ENCODE results near the gene RIPK4. TPM values are rescaled to one million over a fixed set of nuclear protein-coding genes. Genes with fewer than 3 reads are reported as not detected.
A peak's percentile ranks its signal among the peaks of the same experiment; 100 is the strongest.

Gene RIPK4
- total and polyA plus RNA-seq, 4 donors = 4.7 to 22.6 (median 8.5) TPM

- WGBS = 85% methylated on average over 13 of the region's 13 CpGs
- Histone ChIP-seq H3K36me3 (ENCODE audit: control insufficient read depth in 4 of 4, insufficient read depth in 3 of 4, low read depth in 1 of 4, low read length in 3 of 4) (peaks cover 5 to 49% (median 26%) of the 10 kb centered on the region in 4 donors), H3K27me3 (ENCODE audit: control insufficient read depth in 4 of 4, insufficient read depth in 4 of 4, low read length in 3 of 4) (no peaks in the 10 kb centered on the region), H3K4me1 (ENCODE audit: control insufficient read depth in 4 of 4, insufficient read depth in 4 of 4, low read length in 3 of 4) (peaks cover 5 to 29% (median 25%) of the 10 kb centered on the region in 4 donors), H3K27ac (ENCODE audit: low read depth in 1 of 2, low read length in 2 of 2) (no peak overlapping the region), H3K9me3 (ENCODE audit: control insufficient read depth in 4 of 4, low read length in 3 of 4) (no peaks in the 10 kb centered on the region), H3K9ac (ENCODE audit: low read depth in 1 of 2, low read length in 2 of 2) (no peak overlapping the region), H3K4me3 (ENCODE audit: low read depth in 1 of 3, low read length in 3 of 3) (no peak overlapping the region)
- DNase-seq (ENCODE audit: low spot score) = no peak
- no peak for TF ChIP-seq YY1 (IDR thresholded peaks at IDR 0.05)
- TF ChIP-seq TAF1 (conservative IDR thresholded peaks at IDR 0.05) = no peak
- no peak for TF ChIP-seq ATF3 (IDR thresholded peaks at IDR 0.05)
- TF ChIP-seq, protein P1, sequence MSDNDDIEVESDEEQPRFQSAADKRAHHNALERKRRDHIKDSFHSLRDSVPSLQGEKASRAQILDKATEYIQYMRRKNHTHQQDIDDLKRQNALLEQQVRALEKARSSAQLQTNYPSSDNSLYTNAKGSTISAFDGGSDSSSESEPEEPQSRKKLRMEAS (IDR thresholded peaks at IDR 0.05) = no peak
- no peak for TF ChIP-seq FOXA1 (IDR thresholded peaks at IDR 0.05)
- TF ChIP-seq GABPA (IDR thresholded peaks at IDR 0.05 in 1 of 2, conservative IDR thresholded peaks at IDR 0.05 in 1 of 2) = no peak
- no peak for TF ChIP-seq REST (IDR thresholded peaks at IDR 0.05)
- TF ChIP-seq CTCF (IDR thresholded peaks at IDR 0.05; ENCODE audit: low read depth, low read length, missing input control) = no peak
- TF ChIP-seq RAD21 (IDR thresholded peaks at IDR 0.05) = no peak
- TF ChIP-seq SP1 (IDR thresholded peaks at IDR 0.05) = no peak
- TF ChIP-seq EGR1 (IDR thresholded peaks at IDR 0.05; ENCODE audit: low read depth in 2 of 2) = no peak
- TF ChIP-seq JUND (IDR thresholded peaks at IDR 0.05) = no peak
- TF ChIP-seq, protein P2, sequence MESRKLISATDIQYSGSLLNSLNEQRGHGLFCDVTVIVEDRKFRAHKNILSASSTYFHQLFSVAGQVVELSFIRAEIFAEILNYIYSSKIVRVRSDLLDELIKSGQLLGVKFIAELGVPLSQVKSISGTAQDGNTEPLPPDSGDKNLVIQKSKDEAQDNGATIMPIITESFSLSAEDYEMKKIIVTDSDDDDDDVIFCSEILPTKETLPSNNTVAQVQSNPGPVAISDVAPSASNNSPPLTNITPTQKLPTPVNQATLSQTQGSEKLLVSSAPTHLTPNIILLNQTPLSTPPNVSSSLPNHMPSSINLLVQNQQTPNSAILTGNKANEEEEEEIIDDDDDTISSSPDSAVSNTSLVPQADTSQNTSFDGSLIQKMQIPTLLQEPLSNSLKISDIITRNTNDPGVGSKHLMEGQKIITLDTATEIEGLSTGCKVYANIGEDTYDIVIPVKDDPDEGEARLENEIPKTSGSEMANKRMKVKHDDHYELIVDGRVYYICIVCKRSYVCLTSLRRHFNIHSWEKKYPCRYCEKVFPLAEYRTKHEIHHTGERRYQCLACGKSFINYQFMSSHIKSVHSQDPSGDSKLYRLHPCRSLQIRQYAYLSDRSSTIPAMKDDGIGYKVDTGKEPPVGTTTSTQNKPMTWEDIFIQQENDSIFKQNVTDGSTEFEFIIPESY (IDR thresholded peaks at IDR 0.05) = no peak
Measured at GRCh38 chr21:41752231-41752681, 14.6 kb downstream of the RIPK4 start.

- H3K9me3 ChIP-seq (ENCODE audit: control insufficient read depth in 4 of 4, low read length in 3 of 4) = no peaks in the 10 kb centered on the region
- H3K4me1 ChIP-seq (ENCODE audit: control insufficient read depth in 4 of 4, insufficient read depth in 4 of 4, low read length in 3 of 4) = peaks cover 5 to 29% (median 25%) of the 10 kb centered on the region in 4 donors
- peaks cover 5 to 54% (median 29%) of the 10 kb centered on the region in 4 donors for H3K36me3 ChIP-seq (ENCODE audit: control insufficient read depth in 4 of 4, insufficient read depth in 3 of 4, low read depth in 1 of 4, low read length in 3 of 4)
- H3K27ac ChIP-seq (ENCODE audit: low read depth in 1 of 2, low read length in 2 of 2) = peak overlapping the region; percentile 2 to 30
- H3K9ac ChIP-seq (ENCODE audit: low read depth in 1 of 2, low read length in 2 of 2) = no peak overlapping the region
- no peak overlapping the region for H3K4me3 ChIP-seq (ENCODE audit: low read depth in 1 of 3, low read length in 3 of 3)
- 55% methylated on average over 12 of the region's 12 CpGs for WGBS
- DNase-seq (ENCODE audit: low spot score) = no peak
- no peaks in the 10 kb centered on the region for H3K27me3 ChIP-seq (ENCODE audit: control insufficient read depth in 4 of 4, insufficient read depth in 4 of 4, low read length in 3 of 4)
- no peak for TF ChIP-seq TAF1 (conservative IDR thresholded peaks at IDR 0.05)
- TF ChIP-seq HNF4G (IDR thresholded peaks at IDR 0.05) = no peak
- no peak for TF ChIP-seq ATF3 (IDR thresholded peaks at IDR 0.05)
- no peak for TF ChIP-seq REST (IDR thresholded peaks at IDR 0.05)
- no peak for TF ChIP-seq RAD21 (IDR thresholded peaks at IDR 0.05)
- TF ChIP-seq GABPA (IDR thresholded peaks at IDR 0.05 in 1 of 2, conservative IDR thresholded peaks at IDR 0.05 in 1 of 2) = no peak
- TF ChIP-seq, protein P1 (IDR thresholded peaks at IDR 0.05) = no peak
- TF ChIP-seq EGR1 (IDR thresholded peaks at IDR 0.05; ENCODE audit: low read depth in 2 of 2) = no peak
- TF ChIP-seq SP1 (IDR thresholded peaks at IDR 0.05) = no peak
- no peak for TF ChIP-seq CTCF (IDR thresholded peaks at IDR 0.05; ENCODE audit: low read depth, low read length, missing input control)
- no peak for TF ChIP-seq RXRA (IDR thresholded peaks at IDR 0.05)
Measured at GRCh38 chr21:41751611-41752011, 15.2 kb downstream of the RIPK4 start.
